GM19452 (cell line): Measurements from ENCODE around the gene CCDC179.

ENCODE experiments used
- ATAC-seq: cut with Tn5 transposase; IDR thresholded peaks from one replicate; pipeline ENCODE4 v1.9.1; 2021; ENCODE audit not compliant: unreplicated experiment

The CCDC179 gene

GRCh38 chr11:22860241-22860640 lies at the start of gene CCDC179:
Gene CCDC179 (minus strand): TSS chr11:22860474. CDS start chr11:22860421, 53 bp downstream.
- ATAC-seq, result no peak

GRCh38 chr11:22903782-22904181 lies 43.5 kb upstream of the CCDC179 start:
- ATAC-seq, result peak; percentile 86

GRCh38 chr11:22901603-22902002 lies 41.3 kb upstream of the CCDC179 start:
- no peak for ATAC-seq

- ATAC-seq, result no peak
Measured at GRCh38 chr11:22900764-22901486, 40.7 kb upstream of the CCDC179 start.

- ATAC-seq, result no peak
Measured at GRCh38 chr11:22898036-22898435, 37.8 kb upstream of the CCDC179 start.

- no peak for ATAC-seq
Measured at GRCh38 chr11:22890227-22890626, 30.0 kb upstream of the CCDC179 start.

- ATAC-seq, result no peak
Measured at GRCh38 chr11:22884217-22884616, 23.9 kb upstream of the CCDC179 start.

GRCh38 chr11:22879630-22880029 lies 19.4 kb upstream of the CCDC179 start:
- ATAC-seq, result no peak

- no peak for ATAC-seq
Measured at GRCh38 chr11:22878604-22879003, 18.3 kb upstream of the CCDC179 start.

- ATAC-seq, result no peak
Measured at GRCh38 chr11:22878039-22878438, 17.8 kb upstream of the CCDC179 start.

- ATAC-seq, result peak; percentile 98
Measured at GRCh38 chr11:22875869-22876473, 15.7 kb upstream of the CCDC179 start.

- no peak for ATAC-seq
Measured at GRCh38 chr11:22869325-22869724, 9.1 kb upstream of the CCDC179 start.

GRCh38 chr11:22859756-22860155 lies 518 bp downstream of the CCDC179 start:
- no peak for ATAC-seq

- ATAC-seq, result no peak
Measured at GRCh38 chr11:22851477-22851876, 8.8 kb downstream of the CCDC179 start.

- ATAC-seq, result no peak
Measured at GRCh38 chr11:22846726-22847125, 13.5 kb downstream of the CCDC179 start.

- ATAC-seq, result no peak
Measured at GRCh38 chr11:22832315-22833015, 27.8 kb downstream of the CCDC179 start.

- ATAC-seq, result no peak
Measured at GRCh38 chr11:22830082-22830414, 30.2 kb downstream of the CCDC179 start.

GRCh38 chr11:22829231-22830081 lies 30.8 kb downstream of the CCDC179 start, which contains the start of gene SVIP:
Gene SVIP (minus strand): TSS chr11:22829801. CDS start chr11:22829748, 53 bp downstream.
- ATAC-seq, result peak; percentile 90

- no peak for ATAC-seq
Measured at GRCh38 chr11:22828373-22828772, 31.9 kb downstream of the CCDC179 start.

GRCh38 chr11:22822203-22822602 lies 38.1 kb downstream of the CCDC179 start:
- ATAC-seq, result no peak

- no peak for ATAC-seq
Measured at GRCh38 chr11:22809893-22810292, 50.4 kb downstream of the CCDC179 start.
